RKO (cell line): Measurements from ENCODE around the gene XIRP1.

Experiments used
- DNase-seq: peaks from one replicate; pipeline ENCODE4 v3.0.0-alpha.2; 2016; ENCODE audit warnings: low spot score

Gene XIRP1

GRCh38 chr3:39144095-39144747 lies 48.2 kb downstream of the XIRP1 start:
- DNase-seq = no peak

DNA sequence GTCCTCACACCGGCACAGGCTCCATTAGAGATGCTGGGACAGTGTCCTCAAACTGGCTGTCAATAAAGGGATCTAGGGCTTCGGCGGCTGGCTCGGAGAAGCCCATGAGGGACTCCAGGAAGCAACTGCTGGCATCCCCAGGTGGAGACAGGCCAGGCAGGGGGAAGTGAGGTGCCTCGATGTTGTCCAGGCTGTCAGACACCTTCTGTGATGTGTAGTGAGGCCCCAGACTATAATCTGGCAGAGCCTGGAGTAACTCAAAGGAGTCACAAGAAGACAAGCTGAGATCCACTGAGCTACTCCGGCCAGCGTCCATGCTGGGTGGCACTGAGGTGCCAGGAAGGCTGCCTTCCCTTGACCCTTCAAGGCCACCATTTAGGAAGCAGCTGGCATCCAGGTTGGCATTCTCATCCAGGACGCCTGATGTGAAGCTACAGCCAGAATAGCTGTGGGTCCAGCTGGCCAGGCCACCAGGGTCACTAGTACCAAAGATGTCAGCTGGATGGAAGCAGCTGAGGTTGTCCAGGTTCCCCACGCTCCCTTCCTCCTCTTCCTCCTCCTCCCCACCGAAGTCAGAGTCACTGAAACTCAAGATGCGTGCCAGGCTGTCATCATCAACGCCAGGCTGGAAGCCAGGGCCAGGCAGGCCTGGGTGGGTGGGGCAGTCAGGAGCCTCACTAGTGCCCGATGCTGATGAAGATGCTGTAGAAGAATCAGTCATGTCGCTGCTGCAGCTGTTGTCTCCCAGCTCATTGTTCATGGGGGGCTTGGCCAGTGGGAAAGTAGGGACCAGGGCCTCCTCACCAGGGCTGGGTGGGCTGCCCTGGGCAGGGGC lies 49.1 kb downstream of the XIRP1 start:
- DNase-seq = no peak

DNA sequence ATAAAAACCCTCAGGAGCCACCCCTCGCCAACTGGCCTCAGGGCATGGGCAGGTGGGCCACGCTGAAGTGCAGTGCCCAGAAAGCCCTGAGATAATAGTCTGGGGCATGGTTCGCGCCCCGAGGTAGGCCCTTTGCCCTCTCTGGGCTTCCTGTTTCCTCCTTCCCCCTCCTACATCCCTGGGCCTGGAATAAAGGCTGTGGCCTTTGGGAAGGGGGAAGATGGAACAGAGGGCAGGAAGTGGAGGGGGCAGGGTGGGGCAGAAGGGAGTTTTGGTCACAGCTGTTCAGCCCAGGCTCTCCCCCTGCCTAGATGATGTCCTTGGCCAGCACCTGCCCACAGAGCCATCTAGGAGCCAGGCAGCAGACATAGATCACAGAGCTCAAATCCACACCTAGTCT lies 50.3 kb downstream of the XIRP1 start:
- DNase-seq = no peak

- no peak for DNase-seq
Observed at GRCh38 chr3:39141171-39141995, 51.0 kb downstream of the XIRP1 start.

- DNase-seq = no peak
Observed at GRCh38 chr3:39140341-39140971, 51.9 kb downstream of the XIRP1 start.

GRCh38 chr3:39139442-39139841 lies 53.0 kb downstream of the XIRP1 start:
- DNase-seq = no peak

DNA sequence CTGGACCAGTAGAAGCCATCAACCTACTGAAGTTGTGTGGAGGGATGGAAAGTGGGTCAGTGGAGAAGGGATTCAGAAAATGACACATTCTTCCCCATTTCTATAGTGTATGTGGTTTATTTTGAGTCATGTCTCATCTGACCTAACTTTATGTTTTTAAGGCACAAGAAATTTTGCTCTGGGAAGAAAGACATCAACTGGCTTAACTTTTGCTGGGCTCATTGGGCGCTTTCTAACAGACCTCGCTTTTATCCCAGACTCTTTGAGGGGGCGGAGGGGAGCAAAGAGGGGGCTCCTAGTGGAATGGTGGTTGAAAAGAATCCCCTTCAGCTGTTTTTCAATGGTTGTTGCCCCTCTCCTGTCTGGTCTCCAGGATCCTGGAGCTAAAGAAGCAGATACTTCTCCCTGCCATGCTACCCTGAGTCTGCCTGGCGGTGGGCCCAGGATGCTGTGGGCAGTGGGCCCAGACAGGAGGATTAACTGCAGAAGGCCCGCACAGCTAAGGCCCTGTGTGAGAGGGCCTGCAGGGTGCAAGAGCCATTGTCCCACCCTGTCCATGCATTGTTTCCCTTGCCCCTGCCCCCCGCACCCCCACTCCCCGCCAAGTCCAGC lies 53.5 kb downstream of the XIRP1 start:
- no peak for DNase-seq

DNA sequence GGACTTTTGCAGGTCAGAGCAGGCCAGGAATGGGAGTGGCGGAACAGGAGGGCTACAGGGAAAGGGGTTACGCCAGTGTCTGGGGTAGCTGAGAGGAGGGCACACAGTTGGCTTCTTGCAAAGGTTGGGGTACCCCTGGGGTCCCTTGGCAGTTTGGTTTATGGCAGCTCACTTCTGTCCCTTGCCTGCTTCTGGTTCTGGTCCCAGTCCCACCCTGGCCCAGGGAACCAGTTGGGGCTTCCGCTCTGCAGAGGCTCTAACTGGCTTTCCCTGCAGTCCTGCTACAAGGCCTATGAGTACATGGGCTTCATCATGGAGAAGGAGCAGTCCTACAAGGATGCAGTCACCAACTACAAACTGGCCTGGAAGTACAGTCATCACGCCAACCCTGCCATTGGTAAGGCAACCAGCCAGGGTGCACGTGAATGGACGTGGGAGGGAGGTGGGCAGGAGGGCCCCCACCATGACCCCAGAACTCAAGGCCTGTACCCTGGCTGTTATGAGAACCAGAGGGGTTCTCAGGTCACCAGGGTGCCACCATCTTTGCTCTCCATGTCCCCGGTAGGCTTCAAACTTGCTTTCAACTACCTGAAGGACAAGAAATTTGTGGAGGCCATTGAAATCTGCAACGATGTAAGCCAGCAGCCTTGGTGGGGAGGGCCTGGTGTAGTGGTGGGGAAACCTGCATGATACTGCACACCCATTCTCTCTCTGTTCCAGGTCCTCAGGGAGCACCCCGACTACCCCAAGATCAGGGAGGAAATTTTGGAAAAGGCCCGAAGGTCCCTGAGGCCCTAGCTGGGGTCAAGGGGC lies 54.2 kb downstream of the XIRP1 start:
- DNase-seq = no peak

DNA sequence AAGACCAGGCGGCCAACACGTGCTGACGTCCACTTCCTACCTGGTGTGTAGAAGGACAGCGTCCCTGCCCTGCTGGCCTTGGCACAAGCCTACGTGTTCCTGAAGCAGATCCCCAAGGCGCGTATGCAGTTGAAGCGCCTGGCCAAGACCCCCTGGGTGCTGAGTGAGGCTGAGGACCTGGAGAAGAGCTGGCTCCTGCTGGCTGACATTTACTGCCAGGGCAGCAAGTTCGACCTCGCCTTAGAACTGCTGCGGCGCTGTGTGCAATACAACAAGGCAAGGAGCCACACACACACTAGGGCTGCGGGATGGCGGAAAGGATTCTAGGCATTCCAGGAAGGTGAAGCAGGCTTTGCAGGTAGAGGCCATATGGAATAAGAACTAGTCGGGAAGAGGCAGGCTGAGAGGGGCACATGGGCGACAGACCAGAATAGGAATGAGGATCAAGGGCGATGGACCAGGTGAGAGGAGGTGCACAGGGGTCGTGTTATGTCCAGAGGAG lies 54.9 kb downstream of the XIRP1 start:
- no peak for DNase-seq

DNA sequence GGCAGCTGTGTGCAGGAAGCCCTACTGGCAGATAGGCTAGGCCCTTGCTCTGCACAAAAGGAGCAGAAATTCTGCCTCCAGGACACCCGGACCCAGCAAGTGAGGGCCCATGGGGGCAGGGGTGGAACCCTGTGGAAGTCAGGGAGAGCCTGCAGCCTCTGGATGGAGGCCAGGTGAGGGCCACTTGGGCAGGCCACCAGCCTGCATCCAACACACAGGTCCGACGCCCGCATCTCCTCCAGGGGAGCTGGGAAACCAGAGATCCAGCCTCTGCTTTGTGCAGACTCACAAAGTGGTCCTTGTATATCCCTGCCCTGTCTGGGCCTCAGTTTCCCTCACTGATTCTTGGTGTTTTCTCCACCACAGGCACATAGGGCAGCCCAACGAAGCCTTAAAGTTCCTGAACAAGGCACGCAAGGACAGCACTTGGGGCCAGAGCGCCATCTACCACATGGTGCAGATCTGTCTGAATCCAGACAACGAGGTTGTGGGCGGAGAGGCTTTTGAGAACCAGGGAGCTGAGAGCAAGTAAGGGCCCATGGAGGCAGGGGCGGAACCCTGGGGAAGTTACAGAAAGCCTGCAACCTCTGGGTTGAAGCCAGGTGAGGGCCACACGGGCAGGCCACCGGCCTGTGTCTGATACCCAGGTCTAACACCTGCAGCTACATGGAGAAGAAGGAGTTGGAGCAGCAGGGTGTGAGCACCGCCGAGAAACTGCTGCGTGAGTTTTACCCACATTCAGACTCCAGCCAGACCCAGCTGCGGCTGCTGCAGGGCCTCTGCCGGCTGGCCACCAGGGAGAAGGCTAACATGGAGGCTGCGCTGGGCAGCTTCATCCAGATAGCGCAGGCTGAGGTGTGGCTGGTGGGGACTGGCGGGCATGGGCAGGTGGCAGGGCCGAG lies 55.6 kb downstream of the XIRP1 start:
- no peak for DNase-seq

- no peak for DNase-seq
Observed at GRCh38 chr3:39135170-39135805, 57.1 kb downstream of the XIRP1 start.

DNA sequence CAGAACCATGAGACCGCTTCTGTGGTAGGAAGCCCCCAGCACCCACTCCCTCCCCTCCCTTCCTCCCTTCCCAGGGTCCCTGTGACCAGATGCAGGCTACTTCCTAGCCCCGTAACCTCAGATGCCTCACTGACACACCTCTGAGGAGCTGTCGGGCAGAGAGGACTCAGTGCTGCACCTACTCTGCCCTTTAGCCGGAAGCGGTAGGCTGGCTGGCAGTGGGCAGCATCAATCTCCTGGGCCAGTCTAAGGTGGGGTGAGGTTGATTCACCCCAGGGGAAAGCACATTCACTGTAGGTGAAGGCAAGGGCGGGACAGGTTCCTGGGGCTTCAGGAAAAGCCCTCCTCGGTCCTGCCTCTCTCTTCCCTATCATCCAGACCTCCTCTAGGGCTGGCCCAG lies 58.1 kb downstream of the XIRP1 start:
- DNase-seq = no peak

DNA sequence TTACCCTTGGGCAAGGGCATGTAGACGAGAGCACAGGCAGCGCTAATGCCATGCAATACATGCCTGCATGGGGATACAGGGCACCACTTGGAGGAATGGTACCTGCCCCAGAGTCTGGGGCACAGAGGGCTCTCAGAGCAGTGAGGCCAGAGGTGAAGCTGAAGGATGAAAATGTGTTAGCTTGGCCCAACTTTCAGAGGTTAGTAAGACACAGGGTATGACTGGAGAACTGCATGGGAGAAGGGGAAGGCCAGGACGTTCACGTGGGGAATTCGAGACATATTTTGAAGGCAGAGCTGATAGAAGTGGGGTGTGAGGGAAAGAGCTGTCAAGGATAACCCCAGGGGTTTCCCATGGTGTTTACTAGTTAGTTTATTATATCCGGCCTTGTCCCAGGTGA lies 58.6 kb downstream of the XIRP1 start:
- no peak for DNase-seq
